ENCODE data around the gene DYSF.
"Not testable (repeated sequence)": the region's sequence is repeated elsewhere in the genome, so short reads cannot be mapped to it uniquely, and the experiment has no call there.

The DYSF gene

DNA sequence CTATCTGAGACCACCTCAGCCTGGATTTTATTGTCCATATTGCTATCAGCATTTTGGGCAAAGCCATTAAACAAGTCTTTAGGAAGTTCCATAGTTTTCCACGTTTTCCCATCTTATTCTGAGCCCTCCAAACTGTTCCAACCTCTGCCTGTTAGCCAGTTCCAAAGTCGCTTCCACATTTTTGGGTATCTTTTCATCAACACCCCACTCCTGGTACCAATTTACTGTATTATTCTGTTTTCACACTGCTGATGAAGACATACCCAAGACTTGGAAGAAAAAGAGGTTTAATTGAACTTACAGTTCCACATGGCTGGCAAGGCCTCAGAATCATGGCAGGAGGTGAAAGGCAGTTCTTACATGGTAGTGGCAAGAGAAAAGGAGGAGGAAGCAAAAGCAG is 204.9 kb downstream of the DYSF start:
- DNase-seq (ENCODE audit: low spot score): not testable (repeated sequence)

DNA sequence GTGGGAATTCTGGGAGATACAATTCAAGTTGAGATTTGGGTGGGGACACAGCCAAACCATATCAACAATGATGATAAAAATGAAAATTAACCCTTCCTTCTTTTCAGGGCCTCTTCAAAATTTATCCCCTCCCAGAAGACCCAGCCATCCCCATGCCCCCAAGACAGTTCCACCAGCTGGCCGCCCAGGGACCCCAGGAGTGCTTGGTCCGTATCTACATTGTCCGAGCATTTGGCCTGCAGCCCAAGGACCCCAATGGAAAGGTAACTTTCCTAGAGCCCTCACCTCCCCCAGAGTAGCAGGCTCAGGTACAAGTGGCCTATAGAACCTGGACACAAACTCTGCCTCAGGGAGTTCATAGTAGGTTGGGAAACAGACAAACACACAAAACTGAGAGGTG is 205.4 kb downstream of the DYSF start:
- DNase-seq (ENCODE audit: low spot score): no peak

DNA sequence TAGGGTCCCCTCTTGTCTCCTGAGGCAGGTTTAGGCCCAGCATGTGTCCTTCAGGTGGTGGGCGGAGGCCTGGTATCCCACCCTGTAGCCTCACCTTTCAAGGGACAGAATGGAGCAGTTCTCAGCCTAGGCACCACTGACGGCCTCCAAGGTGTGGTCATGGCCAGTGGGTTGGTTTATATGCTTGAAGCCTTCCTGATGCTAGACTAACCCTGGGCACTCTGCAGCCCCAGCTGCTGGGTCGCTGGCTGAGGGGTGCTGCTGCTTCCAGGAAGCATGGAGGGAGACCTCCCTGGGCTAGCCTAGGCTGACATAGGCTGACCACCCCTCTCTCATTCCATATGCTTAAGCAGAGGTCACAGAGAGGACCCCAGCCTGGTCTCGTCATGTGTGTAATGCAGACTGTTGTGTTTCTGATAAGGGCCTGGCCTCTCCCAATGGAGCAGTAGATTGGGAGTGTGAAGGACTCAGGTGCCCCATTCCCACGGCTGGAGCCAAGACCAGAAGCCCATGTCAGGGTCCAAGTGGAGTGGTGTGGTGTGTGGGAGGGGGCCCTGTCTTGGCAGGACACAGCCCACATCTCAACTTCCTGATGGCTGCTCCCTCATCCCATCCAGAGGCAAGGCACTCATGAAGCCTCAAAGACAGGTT is 206.6 kb downstream of the DYSF start:
- no peak for DNase-seq (ENCODE audit: low spot score)

DNA sequence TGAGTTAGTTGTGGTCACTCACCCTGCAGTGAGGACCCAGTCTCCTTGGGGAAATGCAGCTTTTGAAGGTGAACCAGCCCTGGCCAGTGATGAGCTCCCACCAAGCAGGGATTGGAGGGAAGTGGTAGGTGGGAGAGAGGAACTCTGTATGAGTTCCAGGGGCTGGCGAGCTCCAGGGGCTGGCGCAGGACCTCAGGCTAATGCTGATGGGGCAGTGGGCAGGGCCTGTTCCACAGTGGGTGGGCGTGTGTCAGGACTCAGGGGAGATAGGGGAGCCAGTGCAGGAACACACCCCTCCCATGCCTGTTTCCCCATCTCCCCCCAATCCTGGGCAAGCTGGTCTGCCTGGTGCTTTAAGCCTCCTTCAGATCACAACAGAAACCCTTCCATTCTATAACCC is 208.4 kb downstream of the DYSF start:
- no peak for DNase-seq (ENCODE audit: low spot score)

DNA sequence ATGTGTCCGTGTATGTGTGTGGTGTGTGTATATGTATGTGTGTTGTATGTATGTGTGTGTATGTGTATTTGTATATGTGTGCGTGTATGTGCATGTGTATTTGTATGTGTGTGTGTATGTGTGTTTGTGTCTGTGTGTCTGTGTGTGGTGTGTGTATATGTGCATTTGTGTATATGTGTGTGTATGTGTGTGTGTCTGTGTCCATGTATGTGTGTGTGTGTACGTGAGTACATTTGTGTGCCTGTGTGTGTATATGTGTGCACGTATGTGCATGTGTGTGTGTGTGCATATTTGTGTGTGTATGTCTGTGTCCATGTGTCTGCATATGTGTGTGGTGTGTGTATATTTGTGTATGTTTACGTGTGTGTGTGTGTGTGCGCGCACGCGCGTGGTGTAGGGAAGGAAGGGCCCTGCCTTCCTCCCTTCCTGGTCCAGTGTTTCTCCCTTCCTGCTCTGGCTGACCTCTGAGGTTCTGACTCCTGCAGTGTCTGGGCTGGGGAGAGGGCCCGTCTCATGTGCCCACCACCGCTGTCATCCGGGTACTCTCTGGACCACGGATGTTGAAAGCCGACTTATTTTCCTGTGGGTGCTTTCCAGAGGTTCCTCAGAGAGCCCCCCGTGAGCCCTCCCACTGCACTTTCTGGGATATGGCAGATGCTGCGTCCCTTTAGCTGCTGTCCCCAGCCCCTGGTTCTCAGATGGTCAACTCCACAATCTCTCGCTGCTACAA is 209.5 kb downstream of the DYSF start:
- DNase-seq (ENCODE audit: low spot score): no peak

DNA sequence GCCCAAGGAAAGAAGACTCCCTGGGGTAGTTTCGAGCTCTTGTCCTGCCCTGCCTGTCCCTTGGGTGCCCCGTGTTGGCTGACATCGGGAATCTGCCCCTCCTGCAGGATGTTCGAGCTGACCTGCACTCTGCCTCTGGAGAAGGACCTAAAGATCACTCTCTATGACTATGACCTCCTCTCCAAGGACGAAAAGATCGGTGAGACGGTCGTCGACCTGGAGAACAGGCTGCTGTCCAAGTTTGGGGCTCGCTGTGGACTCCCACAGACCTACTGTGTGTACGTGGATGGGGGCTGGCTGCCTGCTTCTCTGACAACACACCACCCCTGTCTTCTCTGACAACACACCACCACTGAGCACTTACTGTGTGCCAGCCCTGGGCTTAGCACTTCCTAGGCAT is 210.8 kb downstream of the DYSF start:
- no peak for DNase-seq (ENCODE audit: low spot score)

DNA sequence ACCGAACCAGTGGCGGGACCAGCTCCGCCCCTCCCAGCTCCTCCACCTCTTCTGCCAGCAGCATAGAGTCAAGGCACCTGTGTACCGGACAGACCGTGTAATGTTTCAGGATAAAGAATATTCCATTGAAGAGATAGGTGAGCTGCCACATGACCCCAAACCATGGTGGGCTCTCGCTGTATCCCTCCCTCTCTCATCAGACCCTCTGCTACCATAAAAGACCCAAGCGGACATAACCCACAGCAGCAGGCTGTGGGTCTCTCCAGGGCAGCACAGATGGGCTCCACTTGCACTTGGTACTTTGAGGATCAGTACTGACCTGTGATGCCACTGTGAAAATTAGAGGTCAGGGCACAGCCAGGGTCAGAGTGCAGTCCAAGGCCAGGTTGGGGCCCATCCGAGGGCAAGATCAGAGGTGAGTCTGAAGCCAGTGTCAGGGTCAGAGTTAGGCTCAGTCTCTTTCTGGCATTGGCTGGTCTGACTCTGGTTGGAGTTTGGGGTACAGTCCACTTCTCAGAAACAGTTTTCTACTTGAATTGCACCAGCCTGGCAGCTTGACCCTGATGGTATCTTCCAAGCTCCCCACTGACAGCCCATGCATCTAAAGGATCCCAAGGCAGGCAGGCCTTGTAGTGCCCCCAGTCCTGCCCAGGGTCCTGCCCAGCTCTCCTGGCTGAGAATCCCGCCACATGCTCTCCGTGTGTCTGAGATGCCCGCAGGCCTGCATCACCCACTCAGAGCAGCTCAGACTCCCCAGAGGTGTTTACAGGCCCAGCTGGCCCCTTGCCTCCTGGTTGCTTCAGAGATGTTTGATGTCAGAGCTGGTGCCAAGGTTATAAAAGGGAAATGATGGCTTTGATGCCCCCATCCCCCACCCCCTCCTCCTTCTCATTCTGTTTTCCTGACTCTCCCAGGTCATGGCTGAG is 212.1 kb downstream of the DYSF start:
- DNase-seq (ENCODE audit: low spot score): no peak

DNA sequence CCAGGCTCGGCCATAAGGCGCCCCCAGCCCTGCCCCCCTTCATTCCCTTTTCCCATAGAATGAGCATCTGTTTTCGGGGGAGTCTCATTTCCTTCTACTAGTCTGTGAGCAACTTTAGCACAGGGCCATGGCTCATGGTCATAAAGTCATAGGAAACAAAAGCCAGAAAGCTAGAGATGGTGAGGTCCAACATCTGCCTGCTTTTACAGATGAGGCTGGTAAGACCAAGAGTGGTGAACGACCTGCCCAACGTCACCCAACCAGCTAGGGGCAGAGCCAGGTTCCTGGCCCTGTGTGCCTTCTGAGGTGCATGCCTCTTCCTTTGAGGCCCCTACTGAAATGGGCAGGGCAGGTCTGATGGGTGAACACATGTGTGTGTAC is 212.7 kb downstream of the DYSF start:
- no peak for DNase-seq (ENCODE audit: low spot score)

DNA sequence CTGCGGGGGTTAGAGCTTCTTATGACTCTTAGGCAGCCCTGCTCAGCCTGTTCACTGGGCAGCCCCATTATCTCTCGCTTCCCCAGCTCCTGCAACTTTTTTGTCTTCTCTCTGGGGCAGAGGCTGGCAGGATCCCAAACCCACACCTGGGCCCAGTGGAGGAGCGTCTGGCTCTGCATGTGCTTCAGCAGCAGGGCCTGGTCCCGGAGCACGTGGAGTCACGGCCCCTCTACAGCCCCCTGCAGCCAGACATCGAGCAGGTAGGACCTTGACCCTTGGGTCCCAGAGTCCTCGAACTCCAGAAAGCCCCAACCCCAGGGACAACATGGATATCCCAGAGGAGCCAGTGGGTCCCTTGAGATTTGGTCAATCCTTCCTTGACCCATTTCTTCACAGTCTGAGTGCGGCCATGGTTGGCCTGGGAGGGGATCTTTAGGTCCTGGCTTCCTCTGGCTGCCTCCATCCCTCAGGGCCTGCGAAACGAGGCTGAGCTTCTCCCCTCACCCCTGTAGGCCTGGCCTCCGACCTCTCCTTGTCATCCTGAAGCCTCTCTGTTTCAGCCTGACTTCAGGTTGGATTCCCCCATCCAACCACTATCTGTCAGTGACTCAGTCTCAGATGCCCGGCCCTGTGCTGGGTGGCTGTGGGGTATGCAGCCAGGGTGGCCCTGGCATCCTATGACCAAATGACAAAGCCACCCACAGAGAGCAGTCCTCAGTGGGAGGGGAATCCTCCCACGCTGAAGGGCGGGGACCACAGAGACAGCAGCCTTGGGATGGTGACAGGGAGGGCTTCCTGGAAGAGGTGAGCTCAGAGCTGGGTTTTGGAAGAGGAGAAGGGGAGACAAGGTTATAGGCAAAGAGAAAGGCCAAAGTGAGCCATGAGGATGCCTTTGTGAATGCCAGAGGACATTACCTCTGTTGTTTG is 214.2 kb downstream of the DYSF start:
- DNase-seq (ENCODE audit: low spot score): no peak

DNA sequence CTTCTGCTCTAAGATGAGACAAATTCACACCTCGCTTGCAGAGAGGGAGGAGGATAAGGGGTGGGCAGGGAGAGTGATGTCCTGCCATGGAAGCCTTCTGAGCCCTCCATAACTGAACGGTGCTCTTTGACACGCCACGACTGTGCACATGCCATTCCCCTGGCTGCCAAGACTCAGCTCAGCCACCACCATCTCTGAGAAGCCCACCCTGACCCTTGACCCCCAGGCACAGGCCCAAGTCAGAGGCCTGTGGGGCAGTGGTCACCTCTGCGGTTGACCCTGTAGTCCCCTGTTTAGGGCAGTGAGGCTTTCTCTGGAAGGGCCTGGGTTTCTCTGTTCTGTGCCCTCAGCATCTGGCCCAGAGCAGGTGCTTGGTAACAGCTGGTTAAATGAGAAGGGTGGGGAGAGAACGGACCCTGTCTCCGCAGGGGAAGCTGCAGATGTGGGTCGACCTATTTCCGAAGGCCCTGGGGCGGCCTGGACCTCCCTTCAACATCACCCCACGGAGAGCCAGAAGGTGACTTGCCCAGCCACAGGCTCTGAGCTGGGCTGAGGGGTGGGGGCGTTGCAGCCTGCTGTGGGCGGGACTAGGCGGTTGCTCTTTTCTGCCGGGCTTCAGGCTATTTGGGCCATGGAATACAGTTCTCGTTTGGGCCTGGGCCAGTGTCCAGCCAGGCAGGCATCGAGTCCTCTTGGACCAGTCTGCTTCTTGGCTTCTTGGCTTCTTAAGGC is 215.1 kb downstream of the DYSF start:
- DNase-seq (ENCODE audit: low spot score): no peak

DNA sequence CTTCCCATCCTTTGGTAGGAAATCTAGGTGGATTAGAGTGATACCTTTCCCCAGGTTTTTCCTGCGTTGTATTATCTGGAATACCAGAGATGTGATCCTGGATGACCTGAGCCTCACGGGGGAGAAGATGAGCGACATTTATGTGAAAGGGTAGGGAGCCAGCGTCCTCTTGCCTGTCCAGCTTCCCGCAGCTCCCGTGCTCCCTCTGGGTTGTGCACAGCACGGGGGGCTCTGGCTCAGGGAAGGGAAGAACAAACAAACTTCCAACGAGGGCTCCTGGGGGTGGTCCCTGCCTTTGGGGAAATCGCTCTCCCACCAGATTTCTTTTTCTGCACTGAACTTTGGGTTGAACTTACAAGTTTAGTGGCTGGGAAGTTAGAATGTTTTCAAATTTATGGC is 215.7 kb downstream of the DYSF start:
- DNase-seq (ENCODE audit: low spot score): no peak

DNA sequence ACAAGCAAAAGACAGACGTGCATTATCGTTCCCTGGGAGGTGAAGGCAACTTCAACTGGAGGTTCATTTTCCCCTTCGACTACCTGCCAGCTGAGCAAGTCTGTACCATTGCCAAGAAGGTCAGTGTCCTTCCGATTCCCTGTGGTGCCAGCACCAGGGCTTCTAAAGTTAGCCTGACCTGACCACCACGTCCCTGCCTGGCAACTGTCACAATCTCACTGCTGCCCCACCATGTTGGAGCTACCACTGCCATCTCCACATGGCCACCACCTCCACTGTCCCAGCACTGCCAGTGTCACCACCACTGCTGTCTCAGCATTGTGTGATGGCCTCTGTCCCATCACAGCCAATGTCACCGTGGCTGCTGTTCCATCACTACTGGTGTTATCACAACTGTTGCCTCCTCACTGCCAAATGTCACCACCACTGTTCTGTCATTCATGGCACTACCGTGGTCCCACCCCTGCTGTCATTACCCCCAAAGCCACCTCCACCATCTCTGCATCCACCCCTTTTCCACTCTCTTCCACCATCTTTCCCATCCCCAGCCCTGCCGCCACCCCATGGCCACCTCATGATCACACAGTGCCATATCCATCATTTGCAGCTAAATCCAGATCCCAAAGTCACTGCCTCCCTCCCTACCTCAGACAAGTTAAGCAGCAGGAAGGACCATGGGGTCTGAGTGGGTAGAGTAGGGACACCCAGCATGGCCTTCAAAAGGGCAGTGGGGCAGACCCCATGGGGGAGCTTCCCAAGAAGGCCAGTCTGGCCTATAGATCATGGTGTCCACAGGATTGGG is 216.5 kb downstream of the DYSF start:
- no peak for DNase-seq (ENCODE audit: low spot score)

DNA sequence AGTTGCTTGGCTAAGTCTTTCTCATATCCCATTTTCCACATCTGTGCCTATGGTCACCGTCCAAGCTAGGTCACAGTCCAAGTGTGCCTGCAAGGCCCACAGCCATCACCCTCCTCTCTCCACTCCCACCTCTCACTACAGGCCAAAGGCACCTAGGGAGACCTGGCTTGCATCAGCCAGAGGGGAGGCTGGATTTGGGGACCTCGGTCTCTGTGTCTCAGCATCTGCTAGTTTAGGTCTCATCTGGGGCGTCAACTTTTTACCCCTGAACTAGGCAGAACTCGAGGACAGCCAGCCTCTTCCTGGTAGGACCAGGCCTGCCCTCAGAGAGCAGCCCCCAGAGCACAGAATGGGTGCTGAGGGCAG is 217.1 kb downstream of the DYSF start:
- DNase-seq (ENCODE audit: low spot score): no peak

DNA sequence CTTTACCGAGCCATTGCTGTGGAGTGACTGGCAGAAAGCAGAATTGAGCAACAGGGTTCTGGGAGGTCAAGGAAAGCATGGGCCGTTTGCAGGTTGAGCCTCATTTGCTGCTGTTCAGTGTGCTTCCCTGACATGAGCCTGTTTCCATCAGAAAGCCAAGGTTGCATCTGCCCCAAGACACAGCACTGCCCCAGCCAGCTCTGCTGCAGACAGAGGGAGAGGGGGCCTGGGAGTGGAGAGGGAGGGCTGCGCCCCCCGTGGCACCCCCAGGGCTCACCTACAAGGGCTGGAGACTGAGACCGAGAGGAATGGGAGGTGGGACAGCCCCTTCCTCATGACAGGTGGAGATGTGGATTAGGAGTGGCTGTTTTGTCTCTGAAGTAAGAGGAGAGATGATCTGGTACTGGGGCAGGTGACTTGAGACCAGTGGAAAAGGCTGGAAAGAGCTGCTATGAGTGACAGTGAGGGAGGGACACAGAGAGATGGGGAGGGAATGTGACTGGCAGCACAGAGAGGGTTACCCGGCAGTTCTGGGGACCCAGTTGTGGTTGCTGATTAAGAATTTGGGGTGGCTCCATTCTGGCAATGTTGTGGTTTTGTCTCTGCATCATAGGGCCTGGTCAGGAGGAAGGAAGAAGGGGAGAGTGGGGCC is 218.0 kb downstream of the DYSF start:
- DNase-seq (ENCODE audit: low spot score): no peak

DNA sequence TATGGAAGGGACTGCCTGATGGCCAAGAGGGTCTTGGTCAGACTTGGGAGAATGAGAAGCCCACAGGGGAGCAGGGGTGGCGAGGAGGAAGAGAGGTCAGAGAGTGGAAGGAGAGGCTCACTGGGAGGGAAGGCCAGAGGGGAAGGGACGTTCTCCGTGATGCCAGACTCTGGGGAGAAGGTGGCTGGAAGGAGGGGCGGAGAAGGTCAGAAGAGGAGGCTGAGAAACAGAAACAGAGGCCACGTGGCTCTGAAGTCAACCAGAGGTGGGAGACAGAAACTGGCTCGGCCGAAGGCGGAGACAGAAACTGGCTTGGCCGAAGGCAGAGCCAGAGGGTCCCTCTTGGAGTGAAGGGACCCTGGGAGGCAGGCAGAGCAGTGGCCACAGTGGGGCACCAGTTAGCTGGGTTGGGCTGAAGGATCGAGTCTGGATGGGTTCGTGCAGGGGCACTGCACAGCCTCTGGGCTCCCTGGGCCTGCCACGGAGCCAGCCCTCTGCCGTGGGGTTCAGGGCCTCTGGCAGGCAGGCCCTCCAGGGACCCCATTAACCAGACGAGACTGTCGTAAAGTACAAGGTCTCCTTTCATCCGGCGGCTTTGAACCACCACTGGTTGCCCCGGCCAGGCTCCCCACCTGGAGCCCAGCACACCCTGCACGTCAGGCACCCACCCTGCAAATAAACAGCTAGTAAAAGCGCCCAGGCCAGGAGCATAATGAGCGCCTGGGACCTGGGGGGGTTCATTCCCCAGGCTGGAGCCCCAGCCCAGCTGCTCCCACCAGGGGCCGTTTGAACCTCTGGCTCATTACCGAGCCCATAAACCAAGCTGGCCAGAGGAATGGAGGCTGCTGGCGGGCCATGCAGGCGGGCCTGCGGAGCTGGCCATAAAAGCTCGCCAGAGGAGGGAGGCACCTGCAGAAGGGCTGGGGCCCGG is 218.8 kb downstream of the DYSF start:
- DNase-seq (ENCODE audit: low spot score): no peak

DNA sequence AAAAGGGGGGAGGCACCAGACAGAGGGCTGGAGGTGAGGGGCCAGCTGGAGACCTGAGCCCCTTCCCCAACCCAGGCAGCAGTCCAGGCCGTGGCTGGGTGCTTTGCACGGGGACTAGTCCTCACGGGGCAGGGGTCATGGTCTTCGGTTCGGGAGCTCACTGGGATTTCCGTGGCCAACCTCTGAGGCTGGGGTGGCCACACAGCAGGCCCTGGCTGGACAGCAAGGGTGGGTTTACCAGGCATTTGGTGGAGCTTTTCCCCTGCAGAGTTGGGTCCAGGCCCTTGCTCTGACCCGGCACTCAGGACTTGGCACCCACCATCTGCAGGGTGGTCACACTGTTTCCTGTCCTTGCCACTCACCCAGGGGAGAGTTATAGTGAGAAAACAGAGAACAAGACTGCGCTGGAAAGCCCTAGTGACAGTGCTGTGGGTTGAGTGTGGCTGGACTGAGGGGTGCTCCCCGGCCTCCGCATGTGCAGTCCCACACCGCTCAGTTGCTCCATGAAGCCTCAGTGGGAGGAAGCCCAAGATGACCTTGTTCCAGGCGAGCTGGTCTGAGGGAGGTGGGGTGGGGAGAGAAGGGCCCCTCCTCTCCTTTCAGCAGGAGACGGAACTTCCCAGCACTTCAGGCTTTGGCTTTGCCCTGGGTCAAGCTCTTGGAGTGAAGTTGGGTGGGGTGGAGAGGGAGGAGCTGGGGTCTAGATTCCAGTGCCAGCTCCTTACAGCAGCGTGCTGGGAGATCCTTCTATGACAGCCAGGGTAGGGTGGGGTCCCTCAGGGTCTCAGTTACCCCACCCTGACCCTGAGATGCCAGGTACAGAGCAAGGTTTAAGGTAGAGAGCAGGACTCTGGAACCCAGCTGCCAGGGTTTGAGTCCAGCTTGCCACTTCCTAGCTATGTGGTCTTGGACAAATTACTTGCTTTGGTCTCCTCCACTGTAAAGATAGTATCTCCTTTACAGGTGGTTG is 219.8 kb downstream of the DYSF start:
- no peak for DNase-seq (ENCODE audit: low spot score)

DNA sequence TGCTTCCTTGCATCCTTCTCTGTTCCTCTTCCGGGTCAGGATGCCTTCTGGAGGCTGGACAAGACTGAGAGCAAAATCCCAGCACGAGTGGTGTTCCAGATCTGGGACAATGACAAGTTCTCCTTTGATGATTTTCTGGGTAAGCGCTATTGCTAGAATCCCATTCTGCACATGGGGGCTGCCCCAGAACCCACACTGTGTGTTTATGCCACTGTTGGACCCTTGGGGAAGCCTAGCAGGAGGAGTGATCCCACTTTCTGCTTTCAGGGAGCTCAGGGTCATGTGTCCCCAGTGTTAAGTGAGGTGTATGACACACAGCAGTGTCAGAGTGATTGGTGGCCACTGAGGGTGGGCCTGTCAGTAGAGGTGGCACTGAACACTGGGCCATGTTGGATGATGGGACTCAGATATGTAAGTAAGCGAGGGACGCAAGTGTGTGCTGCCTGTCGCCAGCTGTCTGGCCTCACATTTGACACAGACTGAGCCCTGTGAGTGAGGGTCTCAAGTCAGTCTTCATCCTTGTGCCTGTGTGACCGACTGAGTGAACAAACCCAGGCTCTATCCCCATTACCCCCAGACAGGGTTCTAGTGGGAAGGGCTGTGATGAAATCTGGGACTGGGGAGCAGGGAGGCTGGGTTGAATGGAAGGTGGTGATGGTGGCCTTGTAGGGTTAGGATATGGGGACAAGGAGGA is 220.9 kb downstream of the DYSF start:
- no peak for DNase-seq (ENCODE audit: low spot score)
